H1 (cell line): Measurements from ENCODE around the gene CALM3. TPM values are rescaled to one million over a fixed set of nuclear protein-coding genes. Genes with fewer than 3 reads are reported as not detected.

Experiments used
- CTCF ChIA-PET: fragments of 300-600 bp; sonication (Branson Sonifier 250); formaldehyde crosslinking; loops from one replicate; lab custom pipeline; 2021; ENCODE audit not compliant: partially characterized antibody; lab: Charles Lee
- POLR2A ChIA-PET: fragments of 300-600 bp; sonication (Branson Sonifier 250); formaldehyde crosslinking; loops from one replicate; lab custom pipeline; 2021; ENCODE audit warnings: inconsistent platforms; ENCODE audit not compliant: partially characterized antibody; lab: Charles Lee
- DNase-seq, 2 experiments: peaks; one replicate each; pipeline versions ENCODE4 v3.0.0 to v3.0.0-alpha.2; 2010 to 2022; ENCODE audit warnings: low spot score in 2 of 2, low read depth in 1 of 2, mixed read lengths in 1 of 2
- FAIRE-seq: peaks from 2 replicates; lab custom pipeline; 2011; peaks lifted over from hg19 to GRCh38; lab: Jason Lieb, UNC
- H2AFZ ChIP-seq: 2 replicates; pipeline ENCODE4 v1.8.1; 2012; ENCODE audit warnings: low read length, inconsistent platforms
- H2AK5ac ChIP-seq: 2 replicates; pipeline ENCODE4 v1.6.1; 2013; ENCODE audit warnings: low read depth, low read length
- H2BK120ac ChIP-seq: replicated peaks from 2 replicates; pipeline ENCODE3; 2013; ENCODE audit warnings: low read depth, low read length, inconsistent platforms
- H2BK12ac ChIP-seq: 2 replicates; pipeline ENCODE4 v1.6.1; 2013; ENCODE audit warnings: low read depth, low read length
- H2BK15ac ChIP-seq: 2 replicates; pipeline ENCODE4 v1.6.1; 2013; ENCODE audit warnings: low read length
- H2BK20ac ChIP-seq: 2 replicates; pipeline ENCODE4 v1.6.1; 2013; ENCODE audit warnings: low read length
- H2BK5ac ChIP-seq: 2 replicates; pipeline ENCODE4 v1.6.1; 2013; ENCODE audit warnings: low read depth, low read length
- H3K14ac ChIP-seq: 2 replicates; pipeline ENCODE4 v1.6.1; 2013; ENCODE audit warnings: inconsistent platforms; ENCODE audit not compliant: insufficient read length
- H3K18ac ChIP-seq: 2 replicates; pipeline ENCODE4 v1.6.1; 2013; ENCODE audit warnings: low read length; ENCODE audit errors: extremely low read depth
- H3K23ac ChIP-seq: 2 replicates; pipeline ENCODE4 v1.6.1; 2013; ENCODE audit warnings: inconsistent platforms; ENCODE audit not compliant: insufficient read length
- H3K23me2 ChIP-seq: 2 replicates; pipeline ENCODE4 v1.6.1; 2013; ENCODE audit warnings: low read depth, low read length
- H3K27ac ChIP-seq: 2 replicates; pipeline ENCODE4 v1.6.1; 2011; ENCODE audit warnings: low read depth, low read length, inconsistent platforms
- H3K27me3 ChIP-seq, 4 experiments: replicated peaks in 1 of 4; 1 replicate in 1 of 4; 2 replicates in 3 of 4; pipeline versions ENCODE4 v1.6.1 to v1.8.1; 2011 to 2013; ENCODE audit warnings: low read length in 3 of 4, mild to moderate bottlenecking in 3 of 4, inconsistent platforms in 2 of 4, mixed read lengths in 2 of 4, moderate library complexity in 1 of 4; ENCODE audit not compliant: control insufficient read depth in 3 of 4, insufficient read depth in 3 of 4; ENCODE audit errors: extremely low read depth in 1 of 4
- H3K36me3 ChIP-seq, 4 experiments: 2 replicates each; pipeline versions ENCODE4 v1.6.1 to v1.8.1; 2011 to 2013; ENCODE audit warnings: mild to moderate bottlenecking in 4 of 4, low read length in 3 of 4, moderate library complexity in 2 of 4, control low read depth in 1 of 4, inconsistent platforms in 1 of 4; ENCODE audit not compliant: insufficient read depth in 4 of 4, control insufficient read depth in 2 of 4
- H3K4ac ChIP-seq: replicated peaks from 2 replicates; pipeline ENCODE3; 2013; ENCODE audit warnings: low read length, low read depth, mixed read lengths, inconsistent platforms; ENCODE audit not compliant: insufficient read length
- H3K4me1 ChIP-seq, 4 experiments: replicated peaks in 1 of 4; 1 replicate in 1 of 4; 2 replicates in 3 of 4; pipeline versions ENCODE4 v1.6.1 to v1.8.1; 2011 to 2013; ENCODE audit warnings: low read length in 3 of 4, inconsistent platforms in 2 of 4, mixed read lengths in 1 of 4; ENCODE audit not compliant: insufficient read depth in 4 of 4, control insufficient read depth in 3 of 4
- H3K4me2 ChIP-seq, 2 experiments: 2 replicates each; pipeline versions ENCODE4 v1.6.1 to v1.8.1; 2011 to 2013; ENCODE audit warnings: low read depth in 2 of 2, low read length in 2 of 2, control low read depth in 1 of 2, inconsistent platforms in 1 of 2, mild to moderate bottlenecking in 1 of 2; ENCODE audit not compliant: insufficient read depth in 1 of 2
- H3K4me3 ChIP-seq, 4 experiments: fragments of 200-600, 300-600 bp in 1 of 4; sonication (generic), shearing (Covaris generic), sonication (Bioruptor Twin) in 1 of 4; 2 replicates each; pipeline versions ENCODE4 v1.5.1 to v1.8.1; 2011 to 2016; ENCODE audit warnings: low read length in 4 of 4, low read depth in 3 of 4, control low read depth in 2 of 4, inconsistent platforms in 2 of 4, mild to moderate bottlenecking in 2 of 4, mixed read lengths in 1 of 4, moderate library complexity in 1 of 4; ENCODE audit not compliant: insufficient read depth in 2 of 4; ENCODE audit errors: extremely low read depth in 1 of 4
- H3K56ac ChIP-seq: replicated peaks from 2 replicates; pipeline ENCODE3; 2013; ENCODE audit warnings: low read depth, mild to moderate bottlenecking, mixed read lengths, low read length, inconsistent platforms; ENCODE audit not compliant: insufficient read length
- H3K79me1 ChIP-seq: 2 replicates; pipeline ENCODE4 v1.6.1; 2013; ENCODE audit warnings: low read depth, low read length, control low read depth
- H3K79me2 ChIP-seq, 2 experiments: 2 replicates each; pipeline versions ENCODE4 v1.6.1 to v1.8.1; 2012 to 2013; ENCODE audit warnings: low read length in 2 of 2, mild to moderate bottlenecking in 2 of 2, inconsistent platforms in 1 of 2; ENCODE audit not compliant: insufficient read depth in 2 of 2, control insufficient read depth in 1 of 2
- H3K9ac ChIP-seq, 4 experiments: replicated peaks in 1 of 4; 1 replicate in 1 of 4; 2 replicates in 3 of 4; pipeline versions ENCODE4 v1.6.1 to v1.8.1; 2011 to 2013; ENCODE audit warnings: low read depth in 3 of 4, low read length in 3 of 4, control low read depth in 2 of 4, mild to moderate bottlenecking in 2 of 4, moderate library complexity in 2 of 4, inconsistent platforms in 1 of 4; ENCODE audit errors: extremely low read depth in 1 of 4
- H3K9me3 ChIP-seq, 2 experiments: 2 replicates each; pipeline versions ENCODE4 v1.6.1 to v1.8.1; 2012 to 2013; ENCODE audit warnings: mild to moderate bottlenecking in 2 of 2, moderate library complexity in 2 of 2, control low read depth in 1 of 2, inconsistent platforms in 1 of 2, low read depth in 1 of 2, low read length in 1 of 2, mixed read lengths in 1 of 2; ENCODE audit not compliant: insufficient read depth in 2 of 2
- H4K20me1 ChIP-seq, 2 experiments: replicated peaks in 1 of 2; 2 replicates each; pipeline versions ENCODE3 to v1.8.1; 2011 to 2013; ENCODE audit warnings: inconsistent platforms in 2 of 2, low read length in 2 of 2, mild to moderate bottlenecking in 1 of 2; ENCODE audit not compliant: insufficient read depth in 2 of 2, control insufficient read depth in 1 of 2
- H4K5ac ChIP-seq: 2 replicates; pipeline ENCODE4 v1.6.1; 2013; ENCODE audit warnings: low read length, low read depth, mixed read lengths, inconsistent platforms; ENCODE audit not compliant: insufficient read length
- H4K8ac ChIP-seq: 2 replicates; pipeline ENCODE4 v1.8.0; 2013; ENCODE audit warnings: mild to moderate bottlenecking, moderate library complexity, low read length, inconsistent platforms; ENCODE audit not compliant: insufficient read depth; ENCODE audit errors: extremely low read depth
- H4K91ac ChIP-seq: replicated peaks from 2 replicates; pipeline ENCODE3; 2013; ENCODE audit warnings: low read length, mixed read lengths, inconsistent platforms; ENCODE audit not compliant: insufficient read length
- EGR1 ChIP-seq: IDR thresholded peaks from 2 replicates; pipeline ENCODE4 v1.6.1; 2011; ENCODE audit warnings: low read depth, low read length, borderline replicate concordance
- EP300 ChIP-seq, 2 experiments: IDR thresholded peaks; 1 replicate in 1 of 2; 2 replicates in 1 of 2; pipeline ENCODE4 v1.6.1; 2011 to 2012; ENCODE audit warnings: low read depth in 2 of 2, low read length in 2 of 2, mild to moderate bottlenecking in 2 of 2, borderline replicate concordance in 1 of 2, inconsistent platforms in 1 of 2, moderate library complexity in 1 of 2
- KDM4A ChIP-seq: IDR thresholded peaks from one replicate; pipeline ENCODE4 v1.7.1; 2012; ENCODE audit warnings: low read depth, mild to moderate bottlenecking, moderate library complexity, low read length, inconsistent platforms; ENCODE audit not compliant: severe bottlenecking
- WGBS, 2 experiments: shearing (Covaris generic) in 1 of 2; methylation state at CpG; one replicate each; pipeline versions ENCODE4 v1.1.6 to v1.1.7; 2013 to 2015; ENCODE audit warnings: low lambda C conversion rate in 2 of 2, mixed read lengths in 2 of 2, inconsistent platforms in 1 of 2, low coverage in 1 of 2, missing lambda C conversion rate in 1 of 2; ENCODE audit not compliant: insufficient replicate concordance in 2 of 2, insufficient coverage in 1 of 2, insufficient read length in 1 of 2; ENCODE audit errors: extremely low coverage in 1 of 2, missing lambda C conversion rate in 1 of 2; 5-methylcytosine and 5-hydroxymethylcytosine counted together
- polyA plus RNA-seq, 7 experiments: library from polyadenylated mRNA; depleted of rRNA in 3 of 7; stranded (reverse) in 5 of 7; unstranded in 2 of 7; fragments of >200 nt in 5 of 7; fragments of 200-250 nt in 2 of 7; gene quantifications; 1 replicate in 5 of 7; 2 replicates in 1 of 7; 4 replicates in 1 of 7; pipeline versions ENCODE4 v1.2.1 to v1.2.3, GENCODE V29; 2011 to 2013; ENCODE audit warnings: missing spikeins in 2 of 7, mixed read lengths in 2 of 7
- total RNA-seq: library from RNA; stranded (reverse); fragmentation: NEBNext Ultra II Directional; extraction: Animal tissue kit (Norgen Biotek cat#: 25700); gene quantifications from 2 replicates; pipeline ENCODE4 v1.2.1, GENCODE V29; 2021

The CALM3 gene
- total and polyA plus RNA-seq, 2 of the 8 experiments (the other 6 are each of a cell fraction or from before 2014, with no cell fraction given), result 315 to 326 TPM

GRCh38 chr19:46635920-46636761, 35.0 kb downstream of the CALM3 start, which contains the start of gene GNG8:
GNG8 (minus strand) TSS chr19:46636202; CDS start chr19:46634682, 1,520 bp downstream.
- H3K27ac ChIP-seq, result no peak within 1 kb of the TSS
- peaks cover 0 to 11% of the 10 kb centered on the region in 2 experiments for H4K20me1 ChIP-seq
- ChIA-PET CTCF (interaction anchor here (0.7 to 1.8 kb wide), 7 partner anchors 8 to 1158 kb away, joined by 3 to 28 read pairs (median 4); partner anchors contain the start of gene DACT3), POLR2A (no interaction called here)
- peaks cover 27% of the 10 kb centered on the region for H3K23me2 ChIP-seq
- H2BK15ac ChIP-seq, result peak within 1 kb of the TSS; percentile 97
- H2BK20ac ChIP-seq, result no peak within 1 kb of the TSS
- no peak for FAIRE-seq
- no peak within 1 kb of the TSS for H4K5ac ChIP-seq
- 0 out of 2 replicates have a peak within 1 kb of the TSS, but pooled peaks have one; percentile 24 for H2AK5ac ChIP-seq
- H3K23ac ChIP-seq, result no peak within 1 kb of the TSS
- no peak within 1 kb of the TSS for H2BK120ac ChIP-seq
- WGBS, 2 experiments, result 30% methylated on average over 21 of the region's 34 CpGs; no CpG with 5 or more reads in 1 of the 2 experiments
- H3K4me2 ChIP-seq, result peak within 1 kb of the TSS; percentile 82 to 87
- H2BK12ac ChIP-seq, result peak within 1 kb of the TSS; percentile 84; the same call in 1 of the 2 replicates
- DNase-seq, result peak in 1 of 2 experiments; percentile 66
- no peaks in the 10 kb centered on the region for H3K36me3 ChIP-seq
- no peak within 1 kb of the TSS for H4K8ac ChIP-seq
- peak within 1 kb of the TSS; percentile 47 to 97 (median 58); a peak in 5 of 8 replicates for H3K4me3 ChIP-seq
- no peak within 1 kb of the TSS for H2AFZ ChIP-seq
- no peaks in the 10 kb centered on the region for H3K9me3 ChIP-seq
- H3K14ac ChIP-seq, result no peak within 1 kb of the TSS
- H3K27me3 ChIP-seq, result peaks cover 5 to 62% (median 52%) of the 10 kb centered on the region in 4 experiments
- H3K79me1 ChIP-seq, result no peaks in the 10 kb centered on the region
- TF ChIP-seq EGR1 (no peak), EP300 (IDR thresholded peaks at IDR 0.05; ENCODE audit: borderline replicate concordance in 1 of 2, low read depth in 2 of 2, low read length in 2 of 2) (no peak), KDM4A (no peak)
- no peak within 1 kb of the TSS for H4K91ac ChIP-seq
- no peak within 1 kb of the TSS for H3K9ac ChIP-seq
- H3K18ac ChIP-seq, result no peak within 1 kb of the TSS; the same call in 1 of the 2 replicates
- H3K4ac ChIP-seq, result peak within 1 kb of the TSS; percentile 76
- no peak within 1 kb of the TSS for H3K56ac ChIP-seq
- H3K79me2 ChIP-seq, result no peaks in the 10 kb centered on the region
- no peak within 1 kb of the TSS for H2BK5ac ChIP-seq
- H3K4me1 ChIP-seq, result peaks cover 0 to 24% (median 12%) of the 10 kb centered on the region in 4 experiments; a peak in 6 of 7 replicates
